ENCODE data around the gene HIF3A.
"Not testable (repeated sequence)": the region's sequence is repeated elsewhere in the genome, so short reads cannot be mapped to it uniquely, and the experiment has no call there.

HIF3A gene

GRCh38 chr19:46295401-46296201, 1.2 kb upstream of the HIF3A start:
- no peak for DNase-seq

GRCh38 chr19:46296202-46296480, 701 bp upstream of the HIF3A start:
- no peak for DNase-seq

DNA sequence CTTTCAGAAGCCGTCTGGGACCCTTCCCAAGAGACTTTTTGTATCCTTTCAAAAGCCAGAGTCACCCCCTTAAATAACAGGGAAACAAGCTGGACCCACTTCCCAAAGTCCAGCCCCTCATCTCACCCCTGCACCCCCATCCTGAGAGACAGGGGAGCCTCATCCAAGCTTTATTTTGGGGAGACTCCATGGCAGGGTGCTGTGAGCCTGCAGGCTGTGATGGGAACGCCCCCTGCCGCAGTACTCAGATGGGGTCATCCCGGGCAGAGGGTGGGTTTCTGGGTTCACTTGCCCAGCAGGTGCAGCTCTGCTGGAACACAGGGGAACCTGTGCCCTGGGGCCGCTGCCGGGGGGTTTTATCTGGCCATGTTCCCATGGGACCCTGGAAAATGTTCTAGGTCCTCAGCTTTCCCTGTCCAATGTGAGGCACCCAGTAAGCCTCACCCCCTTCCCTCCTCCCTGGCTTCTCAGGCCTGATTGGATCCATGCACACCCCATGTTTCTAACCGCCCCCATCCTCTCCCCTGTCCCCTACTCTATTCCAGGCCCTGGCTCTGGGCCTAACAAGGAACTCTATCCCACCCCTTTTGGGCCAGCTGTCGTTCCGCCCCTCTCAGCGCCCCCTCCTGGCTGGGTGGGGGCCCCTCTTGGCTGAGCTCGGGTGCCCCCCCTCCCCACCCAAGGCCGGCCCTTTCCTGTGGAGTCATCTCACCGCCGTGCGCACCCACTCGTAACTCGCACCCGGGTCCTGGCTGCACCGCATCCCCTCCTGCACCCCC, 1.0 kb downstream of the HIF3A start:
- DNase-seq = no peak

- no peak for DNase-seq
Observed at GRCh38 chr19:46298479-46299003, 1.7 kb downstream of the HIF3A start.

DNA sequence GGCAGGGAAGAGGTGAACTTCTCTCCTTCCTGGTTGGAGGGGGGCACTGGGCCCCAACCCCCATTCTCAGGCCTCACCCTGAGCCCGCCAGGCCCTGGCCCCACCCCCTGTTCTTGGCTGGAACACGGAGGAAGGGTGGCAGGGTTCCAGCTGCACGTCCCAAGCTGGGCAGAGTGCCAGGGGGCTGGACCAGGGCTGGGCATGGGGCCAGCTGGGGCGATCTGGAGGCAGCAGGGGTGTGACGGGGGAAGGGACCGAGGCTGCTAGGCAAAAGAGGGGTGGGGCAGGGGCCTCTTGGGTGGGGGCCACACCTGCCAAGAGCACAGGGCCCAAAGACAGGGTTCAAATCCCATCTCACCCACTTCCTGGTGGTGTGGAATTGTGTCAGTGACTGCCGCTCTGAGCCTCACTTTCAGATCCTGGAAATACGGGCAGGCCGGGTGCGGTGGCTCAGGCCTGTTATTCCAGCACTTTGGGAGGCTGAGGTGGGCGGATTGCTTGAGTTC, 2.2 kb downstream of the HIF3A start:
- DNase-seq = peak; percentile 59

GRCh38 chr19:46299695-46300094, 2.9 kb downstream of the HIF3A start:
- no peak for DNase-seq

- no peak for DNase-seq
Observed at GRCh38 chr19:46303322-46303690, 6.5 kb downstream of the HIF3A start.

- DNase-seq = no peak
Observed at GRCh38 chr19:46303691-46304397, 7.0 kb downstream of the HIF3A start.

DNA sequence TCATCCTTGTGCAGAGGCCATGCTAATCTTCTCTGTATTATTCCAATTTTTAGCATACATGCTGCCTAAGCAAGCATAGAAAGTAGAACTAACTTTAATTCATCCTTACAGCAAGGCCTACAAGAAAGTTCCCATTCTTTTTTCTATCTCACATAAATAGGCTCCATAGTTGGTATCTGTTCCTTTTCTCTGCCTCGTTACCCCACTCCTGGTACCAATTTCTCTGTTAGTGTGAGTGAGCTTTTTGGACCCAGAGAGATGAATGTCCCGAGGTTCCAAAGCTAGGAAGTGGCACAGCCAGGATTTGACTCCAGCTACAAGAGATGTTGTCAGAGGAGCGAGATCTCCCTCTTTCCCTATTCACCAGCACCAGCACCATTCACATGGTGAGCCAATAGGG, 9.7 kb downstream of the HIF3A start:
- DNase-seq = no peak

DNA sequence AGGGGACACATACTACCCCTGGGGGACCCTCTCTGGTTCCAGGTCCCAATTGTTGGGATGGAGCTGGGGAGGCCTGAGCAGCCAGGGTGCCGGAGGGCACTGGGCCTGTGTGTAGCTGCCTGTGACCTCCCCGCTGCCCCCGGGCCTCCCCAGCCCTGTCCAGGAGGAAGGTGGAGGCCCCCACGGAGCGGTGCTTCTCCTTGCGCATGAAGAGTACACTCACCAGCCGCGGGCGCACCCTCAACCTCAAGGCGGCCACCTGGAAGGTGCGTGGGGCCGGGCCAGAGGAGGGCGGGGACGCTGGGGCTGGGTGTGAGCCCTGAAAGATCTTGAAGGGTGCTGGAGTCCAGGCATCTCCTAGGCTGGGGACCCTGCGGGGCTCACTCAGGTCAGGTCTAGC, 11.7 kb downstream of the HIF3A start:
- DNase-seq = no peak

GRCh38 chr19:46309056-46309455, 12.2 kb downstream of the HIF3A start:
- DNase-seq = no peak

DNA sequence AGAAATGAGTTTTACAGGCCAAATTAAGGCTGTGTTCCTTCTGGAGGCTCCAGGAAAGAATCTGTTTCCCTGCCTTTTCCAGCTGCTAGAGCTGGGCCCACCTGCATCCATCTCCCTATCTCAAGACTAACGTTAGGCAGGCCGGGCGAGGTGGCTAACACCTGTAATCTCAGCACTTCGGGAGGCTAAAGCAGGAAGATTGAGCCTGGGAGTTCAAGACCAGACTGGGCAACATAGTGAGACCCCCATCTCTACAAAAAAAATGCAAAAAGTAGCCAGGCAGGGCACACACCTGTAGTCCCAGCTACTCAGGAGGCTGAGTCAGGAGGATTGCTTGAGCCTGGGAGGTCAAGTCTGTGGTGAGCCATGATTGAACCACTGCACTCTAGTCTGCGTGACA, 14.6 kb downstream of the HIF3A start:
- no peak for DNase-seq

- not testable (repeated sequence) for DNase-seq
Observed at GRCh38 chr19:46313540-46314469, 17.0 kb downstream of the HIF3A start.

- no peak for DNase-seq
Observed at GRCh38 chr19:46317339-46317738, 20.5 kb downstream of the HIF3A start.

DNA sequence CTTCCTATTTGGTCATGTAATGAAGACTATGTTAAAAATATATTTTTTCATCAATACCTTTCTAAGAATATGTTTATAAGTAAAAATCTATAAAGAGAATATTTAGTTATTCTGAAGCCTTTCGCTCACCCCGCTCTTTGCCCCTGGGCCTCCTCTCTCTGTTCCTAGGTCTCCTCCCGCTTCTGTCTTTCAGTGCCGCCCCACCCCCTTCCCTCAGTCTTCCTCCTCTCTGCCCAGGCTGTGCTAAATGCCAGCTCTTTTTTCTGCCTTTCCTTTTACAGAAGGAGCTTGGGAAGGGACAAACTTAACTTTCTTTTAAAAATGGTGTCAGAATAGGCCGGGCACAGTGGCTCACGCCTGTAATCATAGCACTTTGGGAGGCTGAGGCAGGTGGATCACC, 22.8 kb downstream of the HIF3A start:
- DNase-seq = no peak

- DNase-seq = no peak
Observed at GRCh38 chr19:46320559-46320958, 23.7 kb downstream of the HIF3A start.

DNA sequence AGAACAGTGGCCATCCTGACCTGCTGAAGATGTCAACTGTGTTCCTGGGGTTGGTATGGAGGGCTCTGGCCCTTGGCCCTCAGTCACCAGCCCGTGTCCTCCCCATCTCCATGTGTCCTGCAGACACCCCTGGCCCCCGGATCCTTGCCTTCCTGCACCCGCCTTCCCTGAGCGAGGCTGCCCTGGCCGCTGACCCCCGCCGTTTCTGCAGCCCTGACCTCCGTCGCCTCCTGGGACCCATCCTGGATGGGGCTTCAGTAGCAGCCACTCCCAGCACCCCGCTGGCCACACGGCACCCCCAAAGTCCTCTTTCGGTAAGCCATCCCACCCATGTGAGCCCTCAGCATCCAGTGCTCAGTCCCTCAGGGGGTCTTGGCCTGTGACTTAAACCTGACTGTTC, 24.8 kb downstream of the HIF3A start:
- no peak for DNase-seq

GRCh38 chr19:46323227-46323626, 26.4 kb downstream of the HIF3A start:
- not testable (repeated sequence) for DNase-seq

- DNase-seq = no peak
Observed at GRCh38 chr19:46324277-46324676, 27.4 kb downstream of the HIF3A start.

- DNase-seq = no peak
Observed at GRCh38 chr19:46326608-46327007, 29.8 kb downstream of the HIF3A start.

GRCh38 chr19:46328079-46328478, 31.2 kb downstream of the HIF3A start:
- DNase-seq = no peak

GRCh38 chr19:46330319-46330918, 33.6 kb downstream of the HIF3A start:
- DNase-seq = no peak

Data from Kasumi-1 (cell line).